Muscle of leg (tissue), 11 donors: Measurements from ENCODE around the gene NCOA5. TPM values are rescaled to one million over a fixed set of nuclear protein-coding genes. Genes with fewer than 3 reads are reported as not detected.

Source experiments
- DNase-seq: peaks from one replicate; pipeline ENCODE4 v3.0.0; 2013
- H3K27ac ChIP-seq: one replicate; pipeline ENCODE4 v1.5.1; 2013; ENCODE audit warnings: mild to moderate bottlenecking, low read length, control low read depth
- H3K27me3 ChIP-seq: one replicate; pipeline ENCODE4 v1.6.1; 2013; ENCODE audit warnings: low read length; ENCODE audit not compliant: control insufficient read depth, insufficient read depth
- H3K36me3 ChIP-seq: one replicate; pipeline ENCODE4 v1.6.1; 2013; ENCODE audit warnings: low read length; ENCODE audit not compliant: control insufficient read depth, insufficient read depth
- H3K4me1 ChIP-seq: one replicate; pipeline ENCODE4 v1.6.1; 2013; ENCODE audit warnings: low read length; ENCODE audit not compliant: control insufficient read depth, insufficient read depth
- H3K4me3 ChIP-seq: one replicate; pipeline ENCODE4 v1.5.1; 2013; ENCODE audit warnings: low read length, control low read depth
- H3K9me3 ChIP-seq: replicated peaks from 2 replicates; pipeline ENCODE4 v1.6.1; 2013; ENCODE audit warnings: low read depth, low read length; ENCODE audit not compliant: control insufficient read depth
- WGBS: methylation state at CpG from one replicate; pipeline ENCODE4 v1.1.5; 2013; ENCODE audit warnings: missing lambda C conversion rate; ENCODE audit not compliant: insufficient coverage; 5-methylcytosine and 5-hydroxymethylcytosine counted together
- polyA plus RNA-seq, 8 donors: library from polyadenylated mRNA; unstranded; fragments of 120-200 nt; gene quantifications; one replicate each; pipeline versions ENCODE4 v1.2.1 to v1.2.3, GENCODE V29; 2013; ENCODE audit warnings: inconsistent platforms in 1 of 8, low replicate concordance in 1 of 8; ENCODE audit not compliant: insufficient read length in 8 of 8, insufficient read depth in 1 of 8
- total RNA-seq: library from RNA; stranded (reverse); fragments of 120-200 nt; gene quantifications from one replicate; pipeline ENCODE4 v1.2.4, GENCODE V29; 2013

The NCOA5 gene
- total and polyA plus RNA-seq, 9 donors: 19.3 to 39.4 (median 30.7) TPM

DNA sequence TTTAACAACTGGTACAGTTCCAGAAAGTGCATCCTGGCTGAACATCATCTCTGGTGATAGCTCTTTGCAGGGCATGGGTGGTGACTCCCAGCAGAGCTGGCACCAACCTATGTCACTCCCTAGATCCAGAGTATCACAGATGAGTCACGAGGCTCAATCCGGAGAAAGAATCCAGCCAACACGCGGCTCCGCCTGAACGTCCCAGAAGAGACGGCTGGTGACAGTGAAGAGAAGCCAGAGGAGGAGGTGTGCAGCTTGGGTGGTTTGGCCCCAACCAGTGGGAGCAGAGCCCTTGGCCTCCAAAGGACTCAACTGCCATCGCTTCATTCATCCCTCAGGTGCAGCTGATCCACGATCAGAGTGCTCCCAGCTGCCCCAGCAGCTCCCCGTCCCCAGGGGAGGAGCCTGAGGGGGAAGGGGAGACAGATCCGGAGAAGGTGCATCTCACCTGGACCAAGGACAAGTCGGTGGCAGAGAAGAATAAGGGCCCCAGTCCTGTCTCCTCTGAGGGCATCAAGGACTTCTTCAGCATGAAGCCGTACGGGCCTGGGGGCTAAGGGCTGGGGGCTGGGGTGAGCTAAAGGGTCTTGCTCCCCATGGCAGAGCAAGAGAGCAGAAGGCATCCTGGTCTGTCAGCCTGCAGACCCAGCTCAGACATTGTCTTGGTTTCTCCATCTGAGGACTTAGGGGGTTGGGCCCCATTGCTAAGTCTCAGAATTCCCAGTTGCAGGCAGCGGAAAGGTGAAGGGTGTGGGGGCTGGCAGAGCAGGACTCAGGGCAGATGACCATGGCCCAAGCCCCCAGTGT is 33.5 kb downstream of the NCOA5 start:
- peaks cover 25% of the 10 kb centered on the region for H3K4me1 ChIP-seq
- peaks cover 10% of the 10 kb centered on the region for H3K36me3 ChIP-seq
- no peaks in the 10 kb centered on the region for H3K9me3 ChIP-seq
- peaks cover 30% of the 10 kb centered on the region for H3K27me3 ChIP-seq
- WGBS: 67% methylated on average over 10 of the region's 15 CpGs
- DNase-seq: no peak
- no peak overlapping the region for H3K27ac ChIP-seq
- H3K4me3 ChIP-seq: no peak overlapping the region

DNA sequence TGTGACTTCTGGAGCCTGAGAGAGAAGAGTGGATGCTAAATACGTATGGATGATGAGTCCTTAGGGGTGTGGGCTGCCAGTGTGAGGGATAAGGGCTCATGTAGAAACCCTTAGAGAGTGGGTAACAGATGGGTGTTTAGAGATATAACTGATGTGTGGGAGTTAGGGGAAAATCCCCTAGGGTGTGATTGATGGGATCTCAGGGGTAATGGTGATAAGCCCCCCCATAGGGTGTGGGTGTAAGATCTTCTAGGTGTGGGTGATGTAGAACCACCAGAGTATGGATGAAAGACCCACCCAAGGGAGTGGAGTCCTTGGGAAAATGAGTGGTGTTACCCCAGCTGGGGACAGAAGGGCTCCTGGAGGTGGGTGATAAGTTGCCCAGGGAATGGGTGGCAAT is 34.5 kb downstream of the NCOA5 start:
- H3K9me3 ChIP-seq: no peaks in the 10 kb centered on the region
- peaks cover 23% of the 10 kb centered on the region for H3K4me1 ChIP-seq
- peaks cover 30% of the 10 kb centered on the region for H3K27me3 ChIP-seq
- peaks cover 2% of the 10 kb centered on the region for H3K36me3 ChIP-seq
- no peak overlapping the region for H3K27ac ChIP-seq
- H3K4me3 ChIP-seq: no peak overlapping the region
- 13% methylated on average over 1 of the region's 1 CpG for WGBS
- no peak for DNase-seq

DNA sequence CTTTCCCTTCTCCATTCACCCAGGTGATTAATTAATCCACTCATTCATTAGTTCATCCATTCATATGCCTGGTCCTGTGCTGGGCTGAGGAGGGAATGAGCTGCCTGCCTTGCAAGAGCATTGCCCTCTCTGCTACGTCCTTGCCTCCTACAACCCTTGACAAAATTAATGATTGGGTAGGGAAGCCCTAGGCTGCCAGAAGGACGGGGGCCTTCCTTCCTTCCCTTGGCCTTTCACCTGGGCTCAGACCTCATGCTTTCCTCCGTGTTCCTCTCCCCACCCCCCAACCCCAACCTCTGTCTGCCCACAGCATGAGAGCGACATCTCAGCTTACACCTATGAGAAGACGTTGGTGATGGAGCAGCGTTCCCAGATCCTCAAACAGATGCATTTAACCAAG is 35.2 kb downstream of the NCOA5 start:
- no peaks in the 10 kb centered on the region for H3K9me3 ChIP-seq
- H3K27ac ChIP-seq: no peak overlapping the region
- H3K27me3 ChIP-seq: peaks cover 30% of the 10 kb centered on the region
- WGBS: 56% methylated on average over 5 of the region's 6 CpGs
- H3K36me3 ChIP-seq: peaks cover 2% of the 10 kb centered on the region
- no peak overlapping the region for H3K4me3 ChIP-seq
- H3K4me1 ChIP-seq: peaks cover 23% of the 10 kb centered on the region
- DNase-seq: no peak

DNA sequence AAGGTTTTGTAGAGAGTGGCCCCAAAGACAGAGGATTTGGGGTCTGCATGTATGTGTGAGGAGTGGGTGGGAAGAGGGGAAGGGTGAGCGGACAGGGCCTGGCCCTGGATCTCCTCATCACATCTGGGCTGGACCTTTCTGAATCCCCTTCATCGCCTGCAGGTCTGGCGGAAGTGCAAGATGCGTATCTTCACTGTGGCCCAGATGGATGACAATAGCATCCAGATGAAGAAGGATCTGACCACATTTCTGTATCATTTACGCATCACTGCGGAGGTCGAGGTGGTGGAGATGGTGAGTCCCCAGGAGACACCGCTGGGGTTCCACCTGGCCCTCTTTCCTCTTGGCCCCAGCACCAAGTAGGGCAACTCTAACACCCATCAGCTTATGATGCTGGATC is 36.3 kb downstream of the NCOA5 start:
- H3K9me3 ChIP-seq: no peaks in the 10 kb centered on the region
- no peak overlapping the region for H3K27ac ChIP-seq
- no peak overlapping the region for H3K4me3 ChIP-seq
- DNase-seq: no peak
- H3K4me1 ChIP-seq: peaks cover 13% of the 10 kb centered on the region
- WGBS: 82% methylated on average over 7 of the region's 8 CpGs
- peaks cover 20% of the 10 kb centered on the region for H3K27me3 ChIP-seq
- no peaks in the 10 kb centered on the region for H3K36me3 ChIP-seq

DNA sequence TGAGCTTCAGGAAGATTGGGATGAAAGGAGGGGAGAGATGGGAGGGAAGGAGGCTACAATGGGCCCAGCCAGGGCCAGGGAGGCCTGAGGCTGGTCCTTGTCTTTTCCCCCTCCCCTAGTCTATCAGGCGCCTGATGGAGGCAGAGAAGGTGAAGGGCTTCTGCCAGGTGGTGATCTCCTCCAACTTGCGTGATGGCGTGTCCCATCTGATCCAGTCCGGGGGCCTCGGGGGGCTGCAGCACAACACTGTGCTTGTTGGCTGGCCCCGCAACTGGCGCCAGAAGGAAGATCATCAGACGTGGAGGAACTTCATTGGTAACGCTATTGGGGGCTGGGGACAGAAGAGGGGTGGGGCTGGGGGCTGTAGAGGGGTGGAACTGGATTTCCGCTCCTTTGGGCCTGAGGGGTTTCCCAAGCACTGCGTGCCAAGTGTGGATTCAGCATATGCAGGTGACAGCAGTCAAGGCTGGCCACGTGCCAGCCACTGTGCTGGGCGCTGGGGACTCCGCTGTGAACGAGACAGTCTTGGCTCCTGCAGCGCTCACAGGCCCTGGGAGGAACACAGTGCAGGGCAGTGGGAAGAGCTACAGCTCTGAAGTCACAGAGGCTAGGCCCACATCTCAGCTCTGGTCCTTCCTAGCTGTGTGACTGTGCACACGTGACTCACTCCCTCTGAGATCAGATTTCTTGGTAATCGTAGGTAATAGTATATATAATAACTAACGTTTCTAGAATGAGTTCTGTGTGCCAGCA is 38.0 kb downstream of the NCOA5 start:
- Histone ChIP-seq H3K4me3 (no peak overlapping the region), H3K27me3 (peaks cover 8% of the 10 kb centered on the region), H3K4me1 (no peaks in the 10 kb centered on the region), H3K27ac (no peak overlapping the region), H3K9me3 (no peaks in the 10 kb centered on the region), H3K36me3 (no peaks in the 10 kb centered on the region)
- no peak for DNase-seq
- WGBS: 48% methylated on average over 11 of the region's 19 CpGs

DNA sequence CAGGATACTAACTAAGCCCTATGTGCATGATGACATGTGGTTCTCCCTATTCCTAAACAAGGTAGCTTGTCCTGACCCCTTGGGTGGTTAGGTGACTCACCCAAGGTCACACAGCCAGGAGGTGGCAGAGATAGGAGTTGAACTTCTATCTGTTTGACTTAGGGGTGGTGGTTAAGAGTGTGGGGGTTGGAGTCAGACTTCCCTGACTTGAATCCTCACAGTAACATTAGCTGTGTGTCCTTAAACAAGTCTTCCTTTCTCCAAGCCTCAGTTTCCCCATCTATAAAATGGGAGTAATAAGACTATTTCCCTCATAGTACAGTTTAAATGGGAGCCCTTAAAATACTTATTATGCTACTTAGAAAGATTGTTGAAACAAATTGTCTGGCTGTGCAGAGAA is 38.9 kb downstream of the NCOA5 start:
- Histone ChIP-seq H3K36me3 (no peaks in the 10 kb centered on the region), H3K4me1 (no peaks in the 10 kb centered on the region), H3K9me3 (no peaks in the 10 kb centered on the region), H3K27me3 (peaks cover 4% of the 10 kb centered on the region), H3K4me3 (no peak overlapping the region), H3K27ac (no peak overlapping the region)
- DNase-seq: no peak

DNA sequence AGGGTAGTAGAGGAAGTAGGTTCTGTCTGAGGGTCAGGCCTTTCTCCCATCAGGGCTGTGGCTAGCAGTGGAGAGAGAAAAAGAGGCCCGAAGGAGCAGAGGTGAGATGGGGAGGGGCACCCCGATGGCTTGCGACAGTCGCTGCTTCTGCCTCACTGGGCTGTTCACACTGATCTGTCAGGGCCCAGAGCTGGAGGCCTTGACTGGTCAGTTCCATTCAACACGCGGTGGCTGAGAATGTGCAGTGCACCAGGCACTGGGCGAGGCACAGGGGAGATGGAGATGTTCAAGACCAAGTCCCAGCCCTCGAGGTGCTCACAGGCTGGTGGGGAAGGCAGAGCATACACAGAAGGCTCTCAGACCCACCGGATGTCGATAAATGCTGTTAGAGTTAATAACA is 39.3 kb downstream of the NCOA5 start:
- Histone ChIP-seq H3K9me3 (no peaks in the 10 kb centered on the region), H3K4me3 (no peak overlapping the region), H3K27ac (no peak overlapping the region), H3K4me1 (no peaks in the 10 kb centered on the region), H3K27me3 (peaks cover 4% of the 10 kb centered on the region), H3K36me3 (no peaks in the 10 kb centered on the region)
- 63% methylated on average over 10 of the region's 10 CpGs for WGBS
- no peak for DNase-seq

DNA sequence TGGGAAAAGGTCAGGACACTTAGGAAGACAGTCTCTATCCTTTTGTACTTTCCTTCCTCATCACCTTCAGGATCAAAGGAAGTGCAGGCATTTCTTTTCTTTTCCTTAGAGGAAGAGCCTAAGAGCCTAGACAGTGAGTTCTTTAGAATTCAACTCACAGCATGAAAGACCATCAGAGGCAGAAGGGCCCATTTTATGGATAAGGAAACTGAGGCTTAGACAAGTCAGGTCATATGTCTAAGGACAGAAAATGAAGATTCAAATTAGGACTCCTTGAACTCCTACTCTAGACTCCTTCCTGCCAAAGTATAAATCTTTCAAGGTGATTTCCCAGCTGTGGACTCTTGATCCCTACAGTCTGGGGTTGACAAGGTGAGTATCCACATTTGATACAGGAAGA is 39.9 kb downstream of the NCOA5 start:
- Histone ChIP-seq H3K9me3 (no peaks in the 10 kb centered on the region), H3K36me3 (no peaks in the 10 kb centered on the region), H3K4me3 (no peak overlapping the region), H3K27me3 (peaks cover 4% of the 10 kb centered on the region), H3K27ac (no peak overlapping the region), H3K4me1 (no peaks in the 10 kb centered on the region)
- DNase-seq: no peak

DNA sequence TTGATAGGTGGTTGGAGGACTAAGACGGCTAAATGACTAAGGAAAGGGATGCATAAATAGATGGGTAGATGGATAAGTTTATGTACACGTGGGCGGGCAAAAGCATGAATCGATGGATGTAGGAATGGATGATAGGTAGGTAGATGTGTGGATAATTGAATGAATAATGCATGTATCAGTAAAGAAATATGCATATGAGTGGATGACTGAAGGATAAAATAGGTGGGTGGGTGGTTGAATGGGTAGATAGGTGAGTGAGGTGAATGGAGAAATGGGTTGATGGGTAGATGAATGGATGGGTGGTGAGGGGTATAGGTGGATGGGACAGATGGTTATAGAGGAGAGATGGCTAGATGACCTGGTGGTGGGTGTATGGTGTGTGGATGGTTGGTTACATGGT is 40.6 kb downstream of the NCOA5 start:
- 85% methylated on average over 4 of the region's 4 CpGs for WGBS
- Histone ChIP-seq H3K27me3 (peaks cover 4% of the 10 kb centered on the region), H3K4me1 (no peaks in the 10 kb centered on the region), H3K9me3 (no peaks in the 10 kb centered on the region), H3K36me3 (no peaks in the 10 kb centered on the region), H3K4me3 (no peak overlapping the region), H3K27ac (no peak overlapping the region)
- no peak for DNase-seq

DNA sequence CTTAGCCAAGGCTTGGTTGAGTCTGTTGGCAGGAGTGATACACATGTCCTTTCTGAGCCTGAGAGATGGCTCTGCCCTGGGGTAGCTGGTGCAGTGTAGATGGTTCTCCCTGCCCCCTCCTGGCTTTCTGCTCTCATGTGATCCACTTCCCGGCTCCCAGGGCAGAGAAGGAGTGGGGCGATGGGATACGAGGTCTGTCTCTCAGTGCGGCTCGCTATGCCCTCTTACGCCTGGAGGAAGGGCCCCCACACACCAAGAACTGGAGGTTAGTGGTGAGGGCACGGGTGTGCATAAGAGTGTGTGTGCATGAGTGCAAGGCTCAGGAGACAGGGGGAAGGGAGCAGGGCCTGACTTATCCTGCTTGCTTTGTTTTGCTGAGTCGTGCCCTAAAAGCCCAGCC is 41.9 kb downstream of the NCOA5 start:
- WGBS: 77% methylated on average over 4 of the region's 8 CpGs
- H3K36me3 ChIP-seq: no peaks in the 10 kb centered on the region
- no peak for DNase-seq
- no peak overlapping the region for H3K4me3 ChIP-seq
- H3K27ac ChIP-seq: no peak overlapping the region
- H3K27me3 ChIP-seq: peaks cover 8% of the 10 kb centered on the region
- H3K4me1 ChIP-seq: no peaks in the 10 kb centered on the region
- no peaks in the 10 kb centered on the region for H3K9me3 ChIP-seq
